Measurements from ENCODE around the gene LEKR1. TPM values are rescaled to one million over a fixed set of nuclear protein-coding genes. Genes with fewer than 3 reads are reported as not detected.

Gene LEKR1
- total and polyA plus RNA-seq, 2 of the 13 experiments (the other 11 are each of a cell fraction or from before 2014, with no cell fraction given) = 0.49 to 1.5 TPM

DNA sequence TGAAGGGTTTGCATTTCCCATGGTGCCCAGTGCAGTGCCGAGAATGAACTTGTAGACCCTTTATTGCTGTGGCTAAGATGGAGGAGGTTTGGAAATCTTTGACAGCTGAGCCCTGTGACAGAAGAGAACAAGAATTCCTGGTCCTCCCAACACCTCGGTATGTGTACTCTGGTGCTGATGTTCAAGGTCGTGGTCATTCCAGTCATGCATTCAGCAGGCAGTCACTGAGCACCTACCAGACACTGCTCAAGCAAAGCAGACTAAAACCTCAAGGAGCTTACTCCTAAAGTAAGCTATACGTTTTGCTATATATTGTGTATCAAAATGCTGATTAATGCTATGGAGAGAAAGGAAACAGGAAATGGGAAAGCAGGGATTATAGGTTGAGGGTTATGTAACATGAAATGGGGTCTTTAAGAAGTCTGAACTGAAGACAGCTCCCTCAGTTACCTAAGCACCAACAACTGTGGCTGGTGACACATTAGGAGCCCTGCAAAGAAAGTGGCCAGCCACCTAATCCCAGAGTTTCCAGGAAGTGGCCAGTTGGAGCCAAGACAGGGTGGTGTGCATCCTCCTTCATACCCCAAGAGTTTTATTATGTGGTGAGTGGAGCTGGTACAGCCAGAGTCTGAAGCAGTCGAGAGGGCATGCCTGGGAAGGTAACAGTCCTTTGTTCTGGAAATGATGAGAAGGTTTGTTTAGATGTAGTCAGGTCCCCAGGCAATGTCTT, 268.8 kb downstream of the LEKR1 start (continued):
- TF ChIP-seq, protein P1, sequence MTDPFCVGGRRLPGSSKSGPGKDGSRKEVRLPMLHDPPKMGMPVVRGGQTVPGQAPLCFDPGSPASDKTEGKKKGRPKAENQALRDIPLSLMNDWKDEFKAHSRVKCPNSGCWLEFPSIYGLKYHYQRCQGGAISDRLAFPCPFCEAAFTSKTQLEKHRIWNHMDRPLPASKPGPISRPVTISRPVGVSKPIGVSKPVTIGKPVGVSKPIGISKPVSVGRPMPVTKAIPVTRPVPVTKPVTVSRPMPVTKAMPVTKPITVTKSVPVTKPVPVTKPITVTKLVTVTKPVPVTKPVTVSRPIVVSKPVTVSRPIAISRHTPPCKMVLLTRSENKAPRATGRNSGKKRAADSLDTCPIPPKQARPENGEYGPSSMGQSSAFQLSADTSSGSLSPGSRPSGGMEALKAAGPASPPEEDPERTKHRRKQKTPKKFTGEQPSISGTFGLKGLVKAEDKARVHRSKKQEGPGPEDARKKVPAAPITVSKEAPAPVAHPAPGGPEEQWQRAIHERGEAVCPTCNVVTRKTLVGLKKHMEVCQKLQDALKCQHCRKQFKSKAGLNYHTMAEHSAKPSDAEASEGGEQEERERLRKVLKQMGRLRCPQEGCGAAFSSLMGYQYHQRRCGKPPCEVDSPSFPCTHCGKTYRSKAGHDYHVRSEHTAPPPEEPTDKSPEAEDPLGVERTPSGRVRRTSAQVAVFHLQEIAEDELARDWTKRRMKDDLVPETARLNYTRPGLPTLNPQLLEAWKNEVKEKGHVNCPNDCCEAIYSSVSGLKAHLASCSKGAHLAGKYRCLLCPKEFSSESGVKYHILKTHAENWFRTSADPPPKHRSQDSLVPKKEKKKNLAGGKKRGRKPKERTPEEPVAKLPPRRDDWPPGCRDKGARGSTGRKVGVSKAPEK (CRISPR knock-in tag; IDR thresholded peaks at IDR 0.05; ENCODE audit: borderline replicate concordance) = no peak
- peak; percentile 31; the same call in 1 of the 2 replicates for TF ChIP-seq HOXD1 (CRISPR knock-in tag; IDR thresholded peaks at IDR 0.05)
- no peak for TF ChIP-seq REST (IDR thresholded peaks at IDR 0.05; ENCODE audit: borderline replicate concordance in 1 of 2, low read depth in 1 of 2, low read length in 2 of 2)
- no peak for TF ChIP-seq TFDP2 (CRISPR knock-in tag; IDR thresholded peaks at IDR 0.05)
- no peak for TF ChIP-seq KMT2A (CRISPR knock-in tag; IDR thresholded peaks at IDR 0.05)
- no peak for TF ChIP-seq SMAD1 (CRISPR knock-in tag; IDR thresholded peaks at IDR 0.05; ENCODE audit: borderline replicate concordance, low read depth)
- TF ChIP-seq ZNF12 (CRISPR knock-in tag; IDR thresholded peaks at IDR 0.05) = peak; percentile 53; the same call in 1 of the 2 replicates
- TF ChIP-seq, protein P2, sequence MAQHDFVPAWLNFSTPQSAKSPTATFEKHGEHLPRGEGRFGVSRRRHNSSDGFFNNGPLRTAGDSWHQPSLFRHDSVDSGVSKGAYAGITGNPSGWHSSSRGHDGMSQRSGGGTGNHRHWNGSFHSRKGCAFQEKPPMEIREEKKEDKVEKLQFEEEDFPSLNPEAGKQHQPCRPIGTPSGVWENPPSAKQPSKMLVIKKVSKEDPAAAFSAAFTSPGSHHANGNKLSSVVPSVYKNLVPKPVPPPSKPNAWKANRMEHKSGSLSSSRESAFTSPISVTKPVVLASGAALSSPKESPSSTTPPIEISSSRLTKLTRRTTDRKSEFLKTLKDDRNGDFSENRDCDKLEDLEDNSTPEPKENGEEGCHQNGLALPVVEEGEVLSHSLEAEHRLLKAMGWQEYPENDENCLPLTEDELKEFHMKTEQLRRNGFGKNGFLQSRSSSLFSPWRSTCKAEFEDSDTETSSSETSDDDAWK (CRISPR knock-in tag; IDR thresholded peaks at IDR 0.05) = no peak
- TF ChIP-seq, protein P3, sequence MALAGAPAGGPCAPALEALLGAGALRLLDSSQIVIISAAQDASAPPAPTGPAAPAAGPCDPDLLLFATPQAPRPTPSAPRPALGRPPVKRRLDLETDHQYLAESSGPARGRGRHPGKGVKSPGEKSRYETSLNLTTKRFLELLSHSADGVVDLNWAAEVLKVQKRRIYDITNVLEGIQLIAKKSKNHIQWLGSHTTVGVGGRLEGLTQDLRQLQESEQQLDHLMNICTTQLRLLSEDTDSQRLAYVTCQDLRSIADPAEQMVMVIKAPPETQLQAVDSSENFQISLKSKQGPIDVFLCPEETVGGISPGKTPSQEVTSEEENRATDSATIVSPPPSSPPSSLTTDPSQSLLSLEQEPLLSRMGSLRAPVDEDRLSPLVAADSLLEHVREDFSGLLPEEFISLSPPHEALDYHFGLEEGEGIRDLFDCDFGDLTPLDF (CRISPR knock-in tag; IDR thresholded peaks at IDR 0.05) = no peak
- no peak for TF ChIP-seq ISX (CRISPR knock-in tag; conservative IDR thresholded peaks at IDR 0.05)
- TF ChIP-seq SMAD9 (CRISPR knock-in tag; IDR thresholded peaks at IDR 0.05) = no peak
- TF ChIP-seq, protein P4, sequence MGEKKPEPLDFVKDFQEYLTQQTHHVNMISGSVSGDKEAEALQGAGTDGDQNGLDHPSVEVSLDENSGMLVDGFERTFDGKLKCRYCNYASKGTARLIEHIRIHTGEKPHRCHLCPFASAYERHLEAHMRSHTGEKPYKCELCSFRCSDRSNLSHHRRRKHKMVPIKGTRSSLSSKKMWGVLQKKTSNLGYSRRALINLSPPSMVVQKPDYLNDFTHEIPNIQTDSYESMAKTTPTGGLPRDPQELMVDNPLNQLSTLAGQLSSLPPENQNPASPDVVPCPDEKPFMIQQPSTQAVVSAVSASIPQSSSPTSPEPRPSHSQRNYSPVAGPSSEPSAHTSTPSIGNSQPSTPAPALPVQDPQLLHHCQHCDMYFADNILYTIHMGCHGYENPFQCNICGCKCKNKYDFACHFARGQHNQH (CRISPR knock-in tag; IDR thresholded peaks at IDR 0.05) = peak; percentile 45; the same call in 1 of the 2 replicates
- no peak for TF ChIP-seq MAFG (CRISPR knock-in tag; IDR thresholded peaks at IDR 0.05)
- no peak for TF ChIP-seq ADNP (CRISPR knock-in tag; IDR thresholded peaks at IDR 0.05)
- peak; percentile 61; the same call in 1 of the 2 replicates for TF ChIP-seq ZNF292 (CRISPR knock-in tag; IDR thresholded peaks at IDR 0.05; ENCODE audit: borderline replicate concordance, low read depth)
- peak; percentile 80 for TF ChIP-seq HDAC2 (CRISPR knock-in tag; IDR thresholded peaks at IDR 0.05)
